Measurements from ENCODE around the gene HIGD1B. TPM values are rescaled to one million over a fixed set of nuclear protein-coding genes. Genes with fewer than 3 reads are reported as not detected.

Gene HIGD1B
- total and polyA plus RNA-seq, 2 of the 4 experiments (the other 2 are of a cell fraction): not detected

GRCh38 chr17:44831371-44831770, 16.3 kb upstream of the HIGD1B start:
- Histone ChIP-seq H3K79me1 (ENCODE audit: low read depth in 1 of 2, low read length in 2 of 2) (peaks cover 6 to 11% of the 10 kb centered on the region in 2 experiments; a peak in 2 of 4 replicates), H4K8ac (ENCODE audit: low read depth in 2 of 2, low read length in 2 of 2) (no peak overlapping the region), H3K36me3 (ENCODE audit: control insufficient read depth, insufficient read depth, low read length) (no peaks in the 10 kb centered on the region), H4K20me1 (ENCODE audit: insufficient read depth, low read length) (0 out of 2 replicates have a peak, but pooled peaks cover 3% of the 10 kb centered on the region), H2AFZ (replicated peaks; ENCODE audit: low read length, poor library complexity) (no peak overlapping the region), H3K4me2 (ENCODE audit: low read depth, low read length) (no peak overlapping the region), H3K14ac (replicated peaks; ENCODE audit: low read depth, low read length) (no peak overlapping the region), H2BK120ac (ENCODE audit: low read depth, low read length) (no peak overlapping the region), H2BK15ac (ENCODE audit: low read depth, low read length) (no peak overlapping the region), H3K56ac (ENCODE audit: extremely low read depth, insufficient read depth, low read length) (no peak overlapping the region), H3K9ac (ENCODE audit: low read depth, low read length) (no peak overlapping the region), H3K4me1 (ENCODE audit: control insufficient read depth, insufficient read depth, low read length) (peaks cover 2% of the 10 kb centered on the region), H3K27me3 (ENCODE audit: control insufficient read depth, insufficient read depth, low read length) (no peaks in the 10 kb centered on the region), H2BK20ac (ENCODE audit: low read depth, low read length) (no peak overlapping the region), H3K23ac (ENCODE audit: low read depth, low read length) (no peak overlapping the region), H4K5ac (ENCODE audit: low read depth, low read length) (no peak overlapping the region), H2AK5ac (ENCODE audit: low read depth, low read length) (no peak overlapping the region), H3K18ac (ENCODE audit: low read depth, low read length) (no peak overlapping the region), H3K9me1 (ENCODE audit: insufficient read depth, low read length) (0 out of 2 replicates have a peak, but pooled peaks cover 4% of the 10 kb centered on the region), H3K4me3 (ENCODE audit: insufficient read depth, low read depth, low read length) (no peak overlapping the region), H3K27ac (ENCODE audit: insufficient read depth, low read length) (no peak overlapping the region), H3K4ac (ENCODE audit: low read depth, low read length) (no peak overlapping the region), H3K9me3 (ENCODE audit: control insufficient read depth, insufficient read depth, low read length) (no peaks in the 10 kb centered on the region), H4K91ac (ENCODE audit: insufficient read depth, low read depth, low read length) (no peak overlapping the region), H2BK5ac (ENCODE audit: low read depth, low read length, poor library complexity, severe bottlenecking) (no peak overlapping the region), H2AK9ac (replicated peaks; ENCODE audit: low read depth, low read length, poor library complexity) (no peak overlapping the region)
- BruUV-seq (replicated peaks): no TSS peak
- WGBS, 2 experiments (ENCODE audit: extremely low coverage in 2 of 2, insufficient read length in 1 of 2): 60% methylated on average over 1 of the region's 12 CpGs; no CpG with 5 or more reads in 1 of the 2 experiments
- TF ChIP-seq POLR2A (IDR thresholded peaks at IDR 0.05; ENCODE audit: low read depth, low read length) (no peak), RAD21 (IDR thresholded peaks at IDR 0.05; ENCODE audit: low read length) (no peak), MXI1 (IDR thresholded peaks at IDR 0.05; ENCODE audit: borderline replicate concordance, low read depth, low read length) (no peak), USF2 (IDR thresholded peaks at IDR 0.05; ENCODE audit: low read depth, low read length) (no peak), CEBPB (IDR thresholded peaks at IDR 0.05; ENCODE audit: low read depth, low read length) (no peak), CTCF (conservative IDR thresholded peaks at IDR 0.05; ENCODE audit: low read depth, low read length) (no peak), MAFK (IDR thresholded peaks at IDR 0.05; ENCODE audit: low read depth, low read length) (no peak), NFE2L2 (IDR thresholded peaks at IDR 0.05; ENCODE audit: low read depth, low read length) (no peak), RCOR1 (IDR thresholded peaks at IDR 0.05; ENCODE audit: insufficient replicate concordance, low read length) (no peak), ELK1 (IDR thresholded peaks at IDR 0.05; ENCODE audit: borderline replicate concordance, low read depth, low read length) (no peak), MAZ (IDR thresholded peaks at IDR 0.05; ENCODE audit: borderline replicate concordance, low read depth, low read length) (no peak)
- intact Hi-C loops (cut with micrococcal nuclease): no loop called here
- ChIA-PET CTCF (no interaction called here), POLR2A (ENCODE audit: unreplicated experiment) (no interaction called here)
- DNase-seq: no peak
- dilution Hi-C loops (cut with HindIII; ENCODE audit: low sequenced_read_pairs, unreplicated experiment): no loop called here
- in situ Hi-C loops (cut with MboI; ENCODE audit: low sequenced_read_pairs): no loop called here
- ATAC-seq (ENCODE audit: low read depth): no peak

Measured in IMR-90 (cell line).